ENCODE data around the gene ERICH4. TPM values are rescaled to one million over a fixed set of nuclear protein-coding genes. Genes with fewer than 3 reads are reported as not detected.

Gene ERICH4
- total and polyA plus RNA-seq, 9 of the 15 experiments (the other 6 are each of a cell fraction or from before 2014, with no cell fraction given), result not detected

DNA sequence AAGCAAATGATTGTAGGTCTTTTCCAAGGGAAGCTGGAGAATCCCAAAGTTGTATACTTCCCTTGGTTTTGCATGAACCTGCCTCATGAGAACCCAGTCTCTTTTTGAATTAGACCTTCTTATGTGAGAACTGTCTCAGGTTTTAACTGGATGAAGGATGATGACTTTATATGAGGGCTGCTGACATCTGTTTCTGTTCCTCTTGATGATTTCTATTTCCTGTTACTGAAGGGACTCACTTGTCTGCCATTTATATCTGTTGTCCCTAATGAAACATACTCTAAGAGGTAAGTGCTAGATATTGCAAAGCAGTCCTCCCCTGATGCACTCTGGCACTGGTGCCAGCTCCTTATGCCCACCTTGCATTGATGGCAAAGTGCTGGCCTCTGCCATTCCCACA is 33.6 kb downstream of the ERICH4 start (continued):
- TF ChIP-seq, protein P1, sequence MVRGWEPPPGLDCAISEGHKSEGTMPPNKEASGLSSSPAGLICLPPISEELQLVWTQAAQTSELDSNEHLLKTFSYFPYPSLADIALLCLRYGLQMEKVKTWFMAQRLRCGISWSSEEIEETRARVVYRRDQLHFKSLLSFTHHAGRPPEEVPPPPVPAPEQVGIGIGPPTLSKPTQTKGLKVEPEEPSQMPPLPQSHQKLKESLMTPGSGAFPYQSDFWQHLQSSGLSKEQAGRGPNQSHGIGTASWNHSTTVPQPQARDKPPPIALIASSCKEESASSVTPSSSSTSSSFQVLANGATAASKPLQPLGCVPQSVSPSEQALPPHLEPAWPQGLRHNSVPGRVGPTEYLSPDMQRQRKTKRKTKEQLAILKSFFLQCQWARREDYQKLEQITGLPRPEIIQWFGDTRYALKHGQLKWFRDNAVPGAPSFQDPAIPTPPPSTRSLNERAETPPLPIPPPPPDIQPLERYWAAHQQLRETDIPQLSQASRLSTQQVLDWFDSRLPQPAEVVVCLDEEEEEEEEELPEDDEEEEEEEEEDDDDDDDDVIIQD (CRISPR knock-in tag; IDR thresholded peaks at IDR 0.05), result no peak
- no peak for TF ChIP-seq POU5F1 (IDR thresholded peaks at IDR 0.05; ENCODE audit: borderline replicate concordance, low read depth, low read length, partially characterized antibody)
- TF ChIP-seq, protein P2, sequence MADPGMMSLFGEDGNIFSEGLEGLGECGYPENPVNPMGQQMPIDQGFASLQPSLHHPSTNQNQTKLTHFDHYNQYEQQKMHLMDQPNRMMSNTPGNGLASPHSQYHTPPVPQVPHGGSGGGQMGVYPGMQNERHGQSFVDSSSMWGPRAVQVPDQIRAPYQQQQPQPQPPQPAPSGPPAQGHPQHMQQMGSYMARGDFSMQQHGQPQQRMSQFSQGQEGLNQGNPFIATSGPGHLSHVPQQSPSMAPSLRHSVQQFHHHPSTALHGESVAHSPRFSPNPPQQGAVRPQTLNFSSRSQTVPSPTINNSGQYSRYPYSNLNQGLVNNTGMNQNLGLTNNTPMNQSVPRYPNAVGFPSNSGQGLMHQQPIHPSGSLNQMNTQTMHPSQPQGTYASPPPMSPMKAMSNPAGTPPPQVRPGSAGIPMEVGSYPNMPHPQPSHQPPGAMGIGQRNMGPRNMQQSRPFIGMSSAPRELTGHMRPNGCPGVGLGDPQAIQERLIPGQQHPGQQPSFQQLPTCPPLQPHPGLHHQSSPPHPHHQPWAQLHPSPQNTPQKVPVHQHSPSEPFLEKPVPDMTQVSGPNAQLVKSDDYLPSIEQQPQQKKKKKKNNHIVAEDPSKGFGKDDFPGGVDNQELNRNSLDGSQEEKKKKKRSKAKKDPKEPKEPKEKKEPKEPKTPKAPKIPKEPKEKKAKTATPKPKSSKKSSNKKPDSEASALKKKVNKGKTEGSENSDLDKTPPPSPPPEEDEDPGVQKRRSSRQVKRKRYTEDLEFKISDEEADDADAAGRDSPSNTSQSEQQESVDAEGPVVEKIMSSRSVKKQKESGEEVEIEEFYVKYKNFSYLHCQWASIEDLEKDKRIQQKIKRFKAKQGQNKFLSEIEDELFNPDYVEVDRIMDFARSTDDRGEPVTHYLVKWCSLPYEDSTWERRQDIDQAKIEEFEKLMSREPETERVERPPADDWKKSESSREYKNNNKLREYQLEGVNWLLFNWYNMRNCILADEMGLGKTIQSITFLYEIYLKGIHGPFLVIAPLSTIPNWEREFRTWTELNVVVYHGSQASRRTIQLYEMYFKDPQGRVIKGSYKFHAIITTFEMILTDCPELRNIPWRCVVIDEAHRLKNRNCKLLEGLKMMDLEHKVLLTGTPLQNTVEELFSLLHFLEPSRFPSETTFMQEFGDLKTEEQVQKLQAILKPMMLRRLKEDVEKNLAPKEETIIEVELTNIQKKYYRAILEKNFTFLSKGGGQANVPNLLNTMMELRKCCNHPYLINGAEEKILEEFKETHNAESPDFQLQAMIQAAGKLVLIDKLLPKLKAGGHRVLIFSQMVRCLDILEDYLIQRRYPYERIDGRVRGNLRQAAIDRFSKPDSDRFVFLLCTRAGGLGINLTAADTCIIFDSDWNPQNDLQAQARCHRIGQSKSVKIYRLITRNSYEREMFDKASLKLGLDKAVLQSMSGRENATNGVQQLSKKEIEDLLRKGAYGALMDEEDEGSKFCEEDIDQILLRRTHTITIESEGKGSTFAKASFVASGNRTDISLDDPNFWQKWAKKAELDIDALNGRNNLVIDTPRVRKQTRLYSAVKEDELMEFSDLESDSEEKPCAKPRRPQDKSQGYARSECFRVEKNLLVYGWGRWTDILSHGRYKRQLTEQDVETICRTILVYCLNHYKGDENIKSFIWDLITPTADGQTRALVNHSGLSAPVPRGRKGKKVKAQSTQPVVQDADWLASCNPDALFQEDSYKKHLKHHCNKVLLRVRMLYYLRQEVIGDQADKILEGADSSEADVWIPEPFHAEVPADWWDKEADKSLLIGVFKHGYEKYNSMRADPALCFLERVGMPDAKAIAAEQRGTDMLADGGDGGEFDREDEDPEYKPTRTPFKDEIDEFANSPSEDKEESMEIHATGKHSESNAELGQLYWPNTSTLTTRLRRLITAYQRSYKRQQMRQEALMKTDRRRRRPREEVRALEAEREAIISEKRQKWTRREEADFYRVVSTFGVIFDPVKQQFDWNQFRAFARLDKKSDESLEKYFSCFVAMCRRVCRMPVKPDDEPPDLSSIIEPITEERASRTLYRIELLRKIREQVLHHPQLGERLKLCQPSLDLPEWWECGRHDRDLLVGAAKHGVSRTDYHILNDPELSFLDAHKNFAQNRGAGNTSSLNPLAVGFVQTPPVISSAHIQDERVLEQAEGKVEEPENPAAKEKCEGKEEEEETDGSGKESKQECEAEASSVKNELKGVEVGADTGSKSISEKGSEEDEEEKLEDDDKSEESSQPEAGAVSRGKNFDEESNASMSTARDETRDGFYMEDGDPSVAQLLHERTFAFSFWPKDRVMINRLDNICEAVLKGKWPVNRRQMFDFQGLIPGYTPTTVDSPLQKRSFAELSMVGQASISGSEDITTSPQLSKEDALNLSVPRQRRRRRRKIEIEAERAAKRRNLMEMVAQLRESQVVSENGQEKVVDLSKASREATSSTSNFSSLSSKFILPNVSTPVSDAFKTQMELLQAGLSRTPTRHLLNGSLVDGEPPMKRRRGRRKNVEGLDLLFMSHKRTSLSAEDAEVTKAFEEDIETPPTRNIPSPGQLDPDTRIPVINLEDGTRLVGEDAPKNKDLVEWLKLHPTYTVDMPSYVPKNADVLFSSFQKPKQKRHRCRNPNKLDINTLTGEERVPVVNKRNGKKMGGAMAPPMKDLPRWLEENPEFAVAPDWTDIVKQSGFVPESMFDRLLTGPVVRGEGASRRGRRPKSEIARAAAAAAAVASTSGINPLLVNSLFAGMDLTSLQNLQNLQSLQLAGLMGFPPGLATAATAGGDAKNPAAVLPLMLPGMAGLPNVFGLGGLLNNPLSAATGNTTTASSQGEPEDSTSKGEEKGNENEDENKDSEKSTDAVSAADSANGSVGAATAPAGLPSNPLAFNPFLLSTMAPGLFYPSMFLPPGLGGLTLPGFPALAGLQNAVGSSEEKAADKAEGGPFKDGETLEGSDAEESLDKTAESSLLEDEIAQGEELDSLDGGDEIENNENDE (IDR thresholded peaks at IDR 0.05; ENCODE audit: low read depth, low read length), result no peak
